Left ventricle myocardium superior (tissue), 1 donor: ENCODE results near the gene BACH2. TPM values are rescaled to one million over a fixed set of nuclear protein-coding genes. Genes with fewer than 3 reads are reported as not detected.

ENCODE experiments used
- ATAC-seq: fragments of 200-7000 bp; cut with Tn5 transposase; one replicate; pipeline ENCODE4 v1.9.1; 2020; ENCODE audit warnings: mild to moderate bottlenecking, moderate library complexity
- DNase-seq: peaks from one replicate; pipeline ENCODE4 v3.0.0-alpha.2; 2020
- intact Hi-C: fragments of 100-400 bp; cut with micrococcal nuclease; formaldehyde crosslinking; loops from one replicate; pipeline ENCODE4 v1.11.0; 2022
- total RNA-seq: library from RNA; stranded (reverse); fragmentation: NEBNext Ultra II Directional; extraction: Animal tissue kit (Norgen Biotek cat#: 25700); gene quantifications from one replicate; pipeline ENCODE4 v1.2.1, GENCODE V29; 2021
- donor health status: DM: no; HTN: yes; CAD: no; lungs with severe emphysema.

The BACH2 gene
- total RNA-seq, 1 donor from 2014 or later = 1.5 TPM

- DNase-seq (no peak), ATAC-seq (no peak)
- intact Hi-C loops = no loop called here
These were observed 200.9 kb downstream of the BACH2 start for GRCh38 chr6:90095788-90096187.

- ATAC-seq = no peak
- no peak for DNase-seq
- intact Hi-C loops = no loop called here
These were observed 201.5 kb downstream of the BACH2 start for GRCh38 chr6:90095145-90095544.

GRCh38 chr6:90093558-90094073 is 203.0 kb downstream of the BACH2 start:
- DNase-seq = no peak
- ATAC-seq = no peak
- intact Hi-C loops = no loop called here

- ATAC-seq (no peak), DNase-seq (no peak)
- intact Hi-C loops = no loop called here
These were observed 205.8 kb downstream of the BACH2 start for GRCh38 chr6:90090866-90091265.

GRCh38 chr6:90088009-90088408 is 208.6 kb downstream of the BACH2 start:
- ATAC-seq (no peak), DNase-seq (no peak)
- intact Hi-C loops = loop anchor here (10.0 kb wide), 1 partner anchor 103 kb away; no protein-coding TSS in a partner anchor

GRCh38 chr6:90087106-90087833 is 209.4 kb downstream of the BACH2 start:
- ATAC-seq = no peak
- intact Hi-C loops = loop anchor here (10.0 kb wide), 1 partner anchor 102 kb away; no protein-coding TSS in a partner anchor
- no peak for DNase-seq

GRCh38 chr6:90086517-90086916 is 210.1 kb downstream of the BACH2 start:
- DNase-seq = no peak
- ATAC-seq = no peak
- intact Hi-C loops = loop anchor here (10.0 kb wide), 1 partner anchor 102 kb away; no protein-coding TSS in a partner anchor

- DNase-seq (no peak), ATAC-seq (no peak)
- intact Hi-C loops = loop anchor here (10.0 kb wide), 1 partner anchor 99 kb away; no protein-coding TSS in a partner anchor
These were observed 212.8 kb downstream of the BACH2 start for GRCh38 chr6:90083891-90084290.

GRCh38 chr6:90082847-90083246 is 213.8 kb downstream of the BACH2 start:
- DNase-seq = no peak
- no peak for ATAC-seq
- intact Hi-C loops = loop anchor here (10.0 kb wide), 1 partner anchor 98 kb away; no protein-coding TSS in a partner anchor

- no peak for DNase-seq
- no peak for ATAC-seq
- intact Hi-C loops = loop anchor here (10.0 kb wide), 1 partner anchor 96 kb away; no protein-coding TSS in a partner anchor
These were observed 215.7 kb downstream of the BACH2 start for GRCh38 chr6:90080876-90081481.

GRCh38 chr6:90079560-90080490 is 216.8 kb downstream of the BACH2 start:
- no peak for ATAC-seq
- intact Hi-C loops = loop anchor here (10.0 kb wide), 1 partner anchor 95 kb away; no protein-coding TSS in a partner anchor
- DNase-seq = no peak

GRCh38 chr6:90078513-90079289 is 217.9 kb downstream of the BACH2 start:
- ATAC-seq (no peak), DNase-seq (no peak)
- intact Hi-C loops = no loop called here

- intact Hi-C loops = no loop called here
- no peak for ATAC-seq
These were observed 219.9 kb downstream of the BACH2 start for GRCh38 chr6:90076511-90077415.

GRCh38 chr6:90074161-90074850 is 222.3 kb downstream of the BACH2 start:
- ATAC-seq (no peak), DNase-seq (no peak)
- intact Hi-C loops = no loop called here

More at GRCh38 chr6:90076511-90077415, 219.9 kb downstream of the BACH2 start:
- no peak for DNase-seq

GRCh38 chr6:90072935-90073464 is 223.6 kb downstream of the BACH2 start:
- no peak for DNase-seq
- intact Hi-C loops = no loop called here
- ATAC-seq = no peak

GRCh38 chr6:90072501-90072900 is 224.1 kb downstream of the BACH2 start:
- ATAC-seq (no peak), DNase-seq (no peak)
- intact Hi-C loops = no loop called here
